Measurements from ENCODE around the gene FILIP1. TPM values are rescaled to one million over a fixed set of nuclear protein-coding genes. Genes with fewer than 3 reads are reported as not detected.

FILIP1 gene
- total RNA-seq, 4 donors from 2014 or later, result 0.08 to 2.3 (median 0.25) TPM

DNA sequence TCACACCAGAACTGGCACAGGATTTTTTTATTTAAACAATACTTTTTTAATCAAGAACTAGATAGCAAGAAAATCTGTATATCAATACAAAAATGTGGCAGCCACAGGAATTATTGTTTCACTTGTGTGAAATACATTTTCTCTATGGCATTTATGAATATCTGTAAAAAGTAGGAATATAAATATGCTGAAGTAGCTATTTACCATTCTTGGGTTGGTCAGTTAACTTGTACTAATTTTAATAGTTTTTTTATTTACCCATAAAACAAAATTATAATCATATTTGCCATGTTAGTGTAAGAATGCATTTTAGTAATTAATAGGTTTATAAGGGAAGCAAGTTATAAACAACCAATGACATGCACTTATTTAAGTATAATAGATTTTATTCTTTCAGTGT, 177.6 kb downstream of the FILIP1 start:
- no peaks in the 10 kb centered on the region for H3K36me3 ChIP-seq
- H3K4me1 ChIP-seq, result no peaks in the 10 kb centered on the region

DNA sequence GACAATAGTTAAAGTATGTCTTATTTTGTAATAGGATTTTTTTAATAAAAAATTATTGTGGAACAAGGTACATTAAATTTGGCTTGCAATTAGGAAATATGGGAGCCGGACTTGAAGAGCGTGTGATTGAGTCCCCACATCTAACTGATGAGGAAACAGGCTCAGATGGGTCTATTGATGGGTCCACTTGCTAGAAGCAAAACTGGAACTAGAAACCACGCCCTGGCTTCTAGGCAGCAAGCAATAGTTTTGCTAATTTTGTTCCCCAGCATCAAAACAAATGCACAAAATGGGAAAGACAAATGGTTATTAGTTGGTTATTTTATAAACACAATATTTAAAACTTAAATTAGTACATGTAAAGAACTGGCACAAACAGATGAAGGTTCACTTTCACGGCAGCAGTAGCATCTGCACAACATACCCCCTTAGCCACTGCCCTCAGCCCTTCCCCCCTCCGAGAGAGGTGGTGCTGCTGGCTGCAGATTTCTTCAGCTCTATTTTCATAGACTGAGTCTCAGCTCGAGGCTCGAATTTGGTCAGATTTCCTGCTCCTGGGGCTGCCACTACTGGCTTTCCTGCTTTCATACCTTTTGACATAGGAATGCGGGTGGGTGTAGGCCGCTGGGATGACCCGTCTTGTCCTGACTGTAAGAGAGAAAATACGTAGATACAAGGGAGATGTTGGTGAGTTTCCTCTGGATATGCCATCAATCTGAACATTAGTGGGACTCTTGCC, 185.2 kb downstream of the FILIP1 start:
- no peaks in the 10 kb centered on the region for H3K9me3 ChIP-seq
- H3K4me3 ChIP-seq, result no peak overlapping the region
- TF ChIP-seq POLR2AphosphoS5 (IDR thresholded peaks at IDR 0.05) (no peak), EP300 (IDR thresholded peaks at IDR 0.05) (no peak), POLR2A (IDR thresholded peaks at IDR 0.05) (no peak)
- TF ChIP-seq, protein P1, sequence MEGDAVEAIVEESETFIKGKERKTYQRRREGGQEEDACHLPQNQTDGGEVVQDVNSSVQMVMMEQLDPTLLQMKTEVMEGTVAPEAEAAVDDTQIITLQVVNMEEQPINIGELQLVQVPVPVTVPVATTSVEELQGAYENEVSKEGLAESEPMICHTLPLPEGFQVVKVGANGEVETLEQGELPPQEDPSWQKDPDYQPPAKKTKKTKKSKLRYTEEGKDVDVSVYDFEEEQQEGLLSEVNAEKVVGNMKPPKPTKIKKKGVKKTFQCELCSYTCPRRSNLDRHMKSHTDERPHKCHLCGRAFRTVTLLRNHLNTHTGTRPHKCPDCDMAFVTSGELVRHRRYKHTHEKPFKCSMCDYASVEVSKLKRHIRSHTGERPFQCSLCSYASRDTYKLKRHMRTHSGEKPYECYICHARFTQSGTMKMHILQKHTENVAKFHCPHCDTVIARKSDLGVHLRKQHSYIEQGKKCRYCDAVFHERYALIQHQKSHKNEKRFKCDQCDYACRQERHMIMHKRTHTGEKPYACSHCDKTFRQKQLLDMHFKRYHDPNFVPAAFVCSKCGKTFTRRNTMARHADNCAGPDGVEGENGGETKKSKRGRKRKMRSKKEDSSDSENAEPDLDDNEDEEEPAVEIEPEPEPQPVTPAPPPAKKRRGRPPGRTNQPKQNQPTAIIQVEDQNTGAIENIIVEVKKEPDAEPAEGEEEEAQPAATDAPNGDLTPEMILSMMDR (IDR thresholded peaks at IDR 0.05), result no peak
- DNase-seq (ENCODE audit: low spot score in 2 of 2), result no peak
- H3K27me3 ChIP-seq, result no peaks in the 10 kb centered on the region
- no peak overlapping the region for H3K27ac ChIP-seq
- no peaks in the 10 kb centered on the region for H3K36me3 ChIP-seq
- no peaks in the 10 kb centered on the region for H3K4me1 ChIP-seq
- 70% methylated on average over 11 of the region's 11 CpGs for whole genome bisulfite sequencing

More for the DNA sequence above, 177.6 kb downstream of the FILIP1 start:
- Histone ChIP-seq H3K27me3 (no peaks in the 10 kb centered on the region), H3K4me3 (no peak overlapping the region), H3K27ac (no peak overlapping the region), H3K9me3 (no peaks in the 10 kb centered on the region)
- TF ChIP-seq, protein P1 (IDR thresholded peaks at IDR 0.05), result no peak
- TF ChIP-seq EP300 (IDR thresholded peaks at IDR 0.05) (no peak), POLR2A (IDR thresholded peaks at IDR 0.05) (no peak), POLR2AphosphoS5 (IDR thresholded peaks at IDR 0.05) (no peak)
- no peak for DNase-seq (ENCODE audit: low spot score in 2 of 2)

DNA sequence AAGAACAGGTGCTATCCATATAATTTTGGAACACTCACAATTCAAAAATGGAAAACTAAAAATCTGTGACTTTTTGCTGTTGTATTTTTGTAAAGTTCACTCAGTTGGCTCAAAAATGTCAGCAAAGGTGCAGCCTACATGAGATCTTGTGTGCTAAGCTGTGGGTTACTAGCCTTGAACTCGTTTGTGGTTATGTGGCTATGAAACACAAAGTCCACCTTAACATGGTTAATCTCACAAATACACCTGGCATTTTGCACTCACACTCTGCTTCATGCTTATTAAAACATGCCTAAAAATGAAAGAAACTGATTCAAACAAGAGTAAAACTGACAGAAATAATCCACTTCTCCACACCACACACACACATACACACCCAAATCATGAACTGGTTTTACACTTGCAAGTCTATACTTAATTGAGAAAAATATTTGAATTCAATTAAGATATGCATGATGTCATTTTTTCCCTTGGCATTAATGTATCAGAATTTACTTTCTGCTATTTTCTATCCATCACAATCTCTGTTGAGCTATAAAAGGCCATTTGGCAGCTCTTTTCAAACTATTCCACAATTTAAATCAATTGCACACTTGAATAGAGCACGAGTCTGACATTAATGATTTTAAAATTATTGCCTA, 186.1 kb downstream of the FILIP1 start:
- H3K9me3 ChIP-seq, result no peaks in the 10 kb centered on the region
- TF ChIP-seq POLR2AphosphoS5 (IDR thresholded peaks at IDR 0.05) (no peak), EP300 (IDR thresholded peaks at IDR 0.05) (no peak), POLR2A (IDR thresholded peaks at IDR 0.05) (no peak)
- TF ChIP-seq, protein P1 (IDR thresholded peaks at IDR 0.05), result no peak
- WGBS, result 52% methylated on average over 2 of the region's 2 CpGs
- no peak overlapping the region for H3K4me3 ChIP-seq
- H3K27ac ChIP-seq, result no peak overlapping the region
- H3K27me3 ChIP-seq, result no peaks in the 10 kb centered on the region
- H3K36me3 ChIP-seq, result no peaks in the 10 kb centered on the region
- H3K4me1 ChIP-seq, result no peaks in the 10 kb centered on the region
- no peak for DNase-seq (ENCODE audit: low spot score in 2 of 2)

DNA sequence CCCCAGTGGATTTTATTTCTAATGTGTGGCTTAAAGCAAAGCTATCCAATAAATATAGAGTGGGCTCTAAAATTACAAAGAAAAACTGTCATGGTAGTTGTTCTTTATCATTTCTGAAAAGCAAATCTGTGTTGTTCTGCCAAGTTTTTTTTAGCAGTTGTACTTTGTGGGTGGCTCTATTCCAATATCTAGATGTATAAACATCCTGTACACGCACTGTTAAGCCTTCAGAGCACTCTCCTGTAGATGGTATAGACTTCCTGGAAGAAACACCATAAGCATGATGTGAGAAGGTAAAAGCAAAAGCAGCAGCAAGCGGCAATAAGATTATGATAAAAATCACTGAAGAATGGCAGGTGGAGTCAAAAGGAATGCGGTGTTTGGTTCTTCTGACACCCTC, 187.5 kb downstream of the FILIP1 start:
- no peak for TF ChIP-seq POLR2A (IDR thresholded peaks at IDR 0.05)
- TF ChIP-seq, protein P1 (IDR thresholded peaks at IDR 0.05), result no peak
- TF ChIP-seq EP300 (IDR thresholded peaks at IDR 0.05), result no peak
- no peak for TF ChIP-seq POLR2AphosphoS5 (IDR thresholded peaks at IDR 0.05)
- Histone ChIP-seq H3K4me1 (no peaks in the 10 kb centered on the region), H3K27me3 (no peaks in the 10 kb centered on the region), H3K27ac (no peak overlapping the region), H3K4me3 (no peak overlapping the region), H3K9me3 (no peaks in the 10 kb centered on the region), H3K36me3 (no peaks in the 10 kb centered on the region)
- WGBS, result 60% methylated on average over 3 of the region's 3 CpGs
- DNase-seq (ENCODE audit: low spot score in 2 of 2), result no peak

DNA sequence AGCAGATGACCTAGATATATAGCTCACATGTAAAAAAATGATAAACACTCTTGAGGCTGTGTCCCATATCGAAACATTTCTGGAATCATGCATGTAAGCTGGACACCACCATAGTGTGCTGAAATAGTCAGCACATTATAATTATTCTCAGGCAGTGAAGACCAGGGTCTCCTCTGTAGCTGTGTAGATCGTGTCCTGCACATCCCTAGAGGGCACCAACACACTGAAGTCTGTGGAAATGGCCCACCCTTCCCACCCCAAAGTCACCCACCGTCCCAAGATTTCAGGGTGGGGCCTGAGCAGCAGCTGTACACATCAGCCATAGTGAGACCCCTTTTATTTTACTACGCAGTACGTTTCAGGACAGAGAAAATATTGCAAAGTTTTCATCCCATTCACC, 188.0 kb downstream of the FILIP1 start:
- WGBS, result 79% methylated on average over 5 of the region's 5 CpGs
- H3K27me3 ChIP-seq, result no peaks in the 10 kb centered on the region
- no peak overlapping the region for H3K27ac ChIP-seq

More for the DNA sequence above, 188.0 kb downstream of the FILIP1 start:
- Histone ChIP-seq H3K36me3 (no peaks in the 10 kb centered on the region), H3K9me3 (no peaks in the 10 kb centered on the region), H3K4me3 (no peak overlapping the region), H3K4me1 (peaks cover under 1% of the 10 kb centered on the region)
- TF ChIP-seq, protein P1 (IDR thresholded peaks at IDR 0.05), result no peak
- TF ChIP-seq POLR2AphosphoS5 (IDR thresholded peaks at IDR 0.05) (no peak), POLR2A (IDR thresholded peaks at IDR 0.05) (no peak), EP300 (IDR thresholded peaks at IDR 0.05) (no peak)
- no peak for DNase-seq (ENCODE audit: low spot score in 2 of 2)

Measured in suprapubic skin (tissue), 4 donors.